K562 (cell line): ENCODE results near the gene SLC39A11. TPM values are rescaled to one million over a fixed set of nuclear protein-coding genes. Genes with fewer than 3 reads are reported as not detected.

Experiments used
- ATAC-seq: fragments of 200-7000 bp; cut with Tn5 transposase; 3 replicates; pipeline ENCODE4 v1.9.1; 2020; ENCODE audit warnings: moderate library complexity
- BruUV-seq: library from RNA; stranded (reverse); fragments of 400-500 nt; replicated peaks from 2 replicates; lab custom pipeline; 2021; lab: Mats Ljungman, UMichigan
- CTCF ChIA-PET: fragments of 300-600 bp; formaldehyde crosslinking; extraction: SDS; loops from one replicate; lab custom pipeline; 2021; ENCODE audit warnings: low intra/inter-chr PET ratio; lab: Yijun Ruan, JAX
- POLR2A ChIA-PET: fragments of 300-600, 350-650 bp; sonication (Branson Sonifier 250); formaldehyde crosslinking; extraction: SDS; loops from one replicate; lab custom pipeline; 2021; ENCODE audit warnings: antibody characterized with exemption, inconsistent platforms; lab: Yijun Ruan, JAX
- DNase-seq, 4 experiments: peaks; one replicate each; pipeline versions ENCODE4 v3.0.0 to v3.0.0-alpha.2; 2011 to 2018; ENCODE audit warnings: low spot score in 3 of 4, mixed read lengths in 3 of 4; ENCODE audit errors: extremely low read depth in 1 of 4
- FAIRE-seq: peaks from 2 replicates; lab custom pipeline; 2011; peaks lifted over from hg19 to GRCh38; lab: Jason Lieb, UNC
- H2AFZ ChIP-seq: 2 replicates; pipeline ENCODE4 v1.6.0; 2011; ENCODE audit warnings: low read depth, low read length, control low read depth, inconsistent platforms
- H3K27ac ChIP-seq: fragments of 200-600 bp; 3 replicates; pipeline ENCODE4 v1.8.0; 2011; ENCODE audit warnings: low read depth, mild to moderate bottlenecking, control low read depth, inconsistent platforms, low read length, moderate library complexity, mixed read lengths; ENCODE audit errors: extremely low read depth
- H3K27me3 ChIP-seq, 2 experiments: fragments of 300-600 bp in 1 of 2; 2 replicates in 1 of 2; 3 replicates in 1 of 2; pipeline versions ENCODE4 v1.6.0 to v1.8.0; 2011; ENCODE audit warnings: inconsistent platforms in 2 of 2, low read length in 2 of 2, mild to moderate bottlenecking in 1 of 2, mixed read lengths in 1 of 2, moderate library complexity in 1 of 2; ENCODE audit not compliant: control insufficient read depth in 2 of 2, insufficient read depth in 2 of 2
- H3K36me3 ChIP-seq: fragments of 300-600 bp; 3 replicates; pipeline ENCODE4 v1.8.0; 2011; ENCODE audit warnings: mild to moderate bottlenecking, low read length, inconsistent platforms; ENCODE audit not compliant: control insufficient read depth, insufficient read depth
- H3K4me1 ChIP-seq, 2 experiments: fragments of 200-600 bp in 1 of 2; replicated peaks in 1 of 2; 2 replicates in 1 of 2; 3 replicates in 1 of 2; pipeline versions ENCODE4 v1.5.1 to v1.8.0; 2011; ENCODE audit warnings: inconsistent platforms in 2 of 2, low read length in 2 of 2, mild to moderate bottlenecking in 1 of 2, mixed read lengths in 1 of 2, moderate library complexity in 1 of 2; ENCODE audit not compliant: control insufficient read depth in 2 of 2, insufficient read depth in 2 of 2
- H3K4me2 ChIP-seq: 2 replicates; pipeline ENCODE4 v1.6.1; 2011; ENCODE audit warnings: low read length, control low read depth, inconsistent platforms, mixed read lengths; ENCODE audit not compliant: insufficient read depth
- H3K4me3 ChIP-seq: fragments of 200-600 bp; sonication (generic), shearing (Covaris generic); 2 replicates; pipeline ENCODE4 v1.5.1; 2016; ENCODE audit warnings: control low read depth, inconsistent platforms
- H3K79me2 ChIP-seq: fragments of 200-600 bp; 3 replicates; pipeline ENCODE4 v1.8.0; 2011; ENCODE audit warnings: low read length, inconsistent platforms; ENCODE audit not compliant: control insufficient read depth, insufficient read depth
- H3K9ac ChIP-seq, 2 experiments: 2 replicates each; pipeline versions ENCODE4 v1.6.0 to v1.6.1; 2011; ENCODE audit warnings: low read depth in 2 of 2, low read length in 2 of 2, control low read depth in 1 of 2, inconsistent platforms in 1 of 2, mild to moderate bottlenecking in 1 of 2, mixed read lengths in 1 of 2; ENCODE audit not compliant: insufficient read depth in 1 of 2
- H3K9me1 ChIP-seq: one replicate; pipeline ENCODE4 v1.6.0; 2011; ENCODE audit warnings: inconsistent platforms, mild to moderate bottlenecking, low read length, moderate library complexity; ENCODE audit not compliant: control insufficient read depth, insufficient read depth
- H3K9me3 ChIP-seq: replicated peaks from 2 replicates; pipeline ENCODE4 v1.5.1; 2011; ENCODE audit warnings: low read depth, low read length, inconsistent platforms; ENCODE audit not compliant: control insufficient read depth, insufficient read depth
- H4K20me1 ChIP-seq: replicated peaks from 2 replicates; pipeline ENCODE4 v1.6.1; 2011; ENCODE audit warnings: low read length, inconsistent platforms, mixed read lengths; ENCODE audit not compliant: control insufficient read depth, insufficient read depth
- GTF2F1 ChIP-seq: IDR thresholded peaks from 2 replicates; pipeline ENCODE4 v1.6.1; 2011; ENCODE audit warnings: low read depth, low read length, improper control_type of control experiment
- KDM1A ChIP-seq, 2 experiments: fragments of 450-650 bp; IDR thresholded peaks; 2 replicates each; pipeline ENCODE4 v1.6.1; 2016; ENCODE audit warnings: mild to moderate bottlenecking in 2 of 2
- TAF7 ChIP-seq: fragments of 450-650 bp; IDR thresholded peaks from 2 replicates; pipeline ENCODE4 v1.6.1; 2016; ENCODE audit warnings: missing genetic modification characterization, missing compliant biosample characterization
- TAF9B ChIP-seq: fragments of 450-650 bp; IDR thresholded peaks from 2 replicates; pipeline ENCODE4 v1.6.1; 2018; ENCODE audit warnings: mild to moderate bottlenecking; ENCODE audit not compliant: partially characterized antibody
- TFAP4 ChIP-seq: sonication (generic); formaldehyde crosslinking; IDR thresholded peaks from 2 replicates; pipeline ENCODE4 v1.8.0; 2022; ENCODE audit warnings: missing genetic modification reagents, mild to moderate bottlenecking, moderate library complexity, borderline replicate concordance
- USF2 ChIP-seq: sonication (generic); formaldehyde crosslinking; IDR thresholded peaks from 2 replicates; pipeline ENCODE4 v1.5.0; 2020; ENCODE audit warnings: missing genetic modification reagents
- WHSC1 ChIP-seq: IDR thresholded peaks from one replicate; pipeline ENCODE4 v1.6.1; 2012; ENCODE audit warnings: low read length, control low read depth, inconsistent platforms
- ZNF134 ChIP-seq: fragments of 250-450 bp; sonication (Bioruptor Pico); conservative IDR thresholded peaks from 2 replicates; pipeline ENCODE4 v1.4.0; 2020
- ZNF253 ChIP-seq: fragments of 250-450 bp; sonication (Bioruptor Pico); conservative IDR thresholded peaks from 2 replicates; pipeline ENCODE4 v1.6.1; 2021; ENCODE audit warnings: mild to moderate bottlenecking
- ZNF408 ChIP-seq: fragments of 250-450 bp; sonication (Bioruptor Pico); IDR thresholded peaks from 2 replicates; pipeline ENCODE4 v1.4.0; 2020; ENCODE audit warnings: low read depth, mild to moderate bottlenecking, moderate library complexity
- ZZZ3 ChIP-seq: fragments of 450-650 bp; IDR thresholded peaks from 2 replicates; pipeline ENCODE4 v1.6.1; 2016; ENCODE audit warnings: antibody characterized with exemption, mild to moderate bottlenecking, moderate library complexity
- WGBS: fragments of 100-300 bp; shearing (Covaris generic); methylation state at CpG from one replicate; pipeline ENCODE4 v1.1.6; 2016; ENCODE audit warnings: low coverage, mixed read lengths; ENCODE audit not compliant: insufficient coverage; ENCODE audit errors: missing lambda C conversion rate; 5-methylcytosine and 5-hydroxymethylcytosine counted together
- in situ Hi-C: fragments of 300-500 bp; cut with MboI; formaldehyde crosslinking; loops from 4 replicates; pipeline ENCODE4 v1.15.0; 2018; ENCODE audit warnings: inconsistent platforms, mixed read lengths
- intact Hi-C: fragments of 100-400 bp; cut with micrococcal nuclease; formaldehyde crosslinking; loops from 2 replicates; pipeline ENCODE4 v1.14.2; 2022
- polyA plus RNA-seq, 8 experiments: library from polyadenylated mRNA; depleted of rRNA in 4 of 8; stranded (reverse) in 5 of 8; unstranded in 3 of 8; fragments of >200 nt; fragmentation: Nextera tagmentation in 2 of 8; fragmentation: Illumina TruSeq in 1 of 8; extraction: Ambion mirVana in 2 of 8; extraction: Trizol in 1 of 8; gene quantifications; 2 replicates each; pipeline versions ENCODE4 v1.2.1 to v1.2.3, GENCODE V29; 2011 to 2014; ENCODE audit warnings: inconsistent platforms in 1 of 8, missing spikeins in 1 of 8
- total RNA-seq, 7 experiments: library from RNA; depleted of rRNA in 6 of 7; stranded (reverse); fragments of >200 nt in 6 of 7; fragmentation: Illumina TruSeq in 2 of 7; extraction: Trizol in 2 of 7; gene quantifications; 2 replicates each; pipeline versions ENCODE4 v1.2.1 to v1.2.3, GENCODE V29; 2011 to 2021; ENCODE audit warnings: low replicate concordance in 1 of 7
- TF ChIP-seq, protein P1 (sequence below), 2 experiments: fragments of 450-650 bp; formaldehyde crosslinking in 1 of 2; IDR thresholded peaks; 2 replicates each; pipeline versions ENCODE4 v1.4.0 to v1.6.1; 2014 to 2020; ENCODE audit warnings: mild to moderate bottlenecking in 2 of 2, borderline replicate concordance in 1 of 2, low read depth in 1 of 2

SLC39A11 gene
- total and polyA plus RNA-seq, 9 of the 15 experiments (the other 6 are each of a cell fraction or from before 2014, with no cell fraction given) = 10.5 to 26.4 (median 13.4) TPM

DNA sequence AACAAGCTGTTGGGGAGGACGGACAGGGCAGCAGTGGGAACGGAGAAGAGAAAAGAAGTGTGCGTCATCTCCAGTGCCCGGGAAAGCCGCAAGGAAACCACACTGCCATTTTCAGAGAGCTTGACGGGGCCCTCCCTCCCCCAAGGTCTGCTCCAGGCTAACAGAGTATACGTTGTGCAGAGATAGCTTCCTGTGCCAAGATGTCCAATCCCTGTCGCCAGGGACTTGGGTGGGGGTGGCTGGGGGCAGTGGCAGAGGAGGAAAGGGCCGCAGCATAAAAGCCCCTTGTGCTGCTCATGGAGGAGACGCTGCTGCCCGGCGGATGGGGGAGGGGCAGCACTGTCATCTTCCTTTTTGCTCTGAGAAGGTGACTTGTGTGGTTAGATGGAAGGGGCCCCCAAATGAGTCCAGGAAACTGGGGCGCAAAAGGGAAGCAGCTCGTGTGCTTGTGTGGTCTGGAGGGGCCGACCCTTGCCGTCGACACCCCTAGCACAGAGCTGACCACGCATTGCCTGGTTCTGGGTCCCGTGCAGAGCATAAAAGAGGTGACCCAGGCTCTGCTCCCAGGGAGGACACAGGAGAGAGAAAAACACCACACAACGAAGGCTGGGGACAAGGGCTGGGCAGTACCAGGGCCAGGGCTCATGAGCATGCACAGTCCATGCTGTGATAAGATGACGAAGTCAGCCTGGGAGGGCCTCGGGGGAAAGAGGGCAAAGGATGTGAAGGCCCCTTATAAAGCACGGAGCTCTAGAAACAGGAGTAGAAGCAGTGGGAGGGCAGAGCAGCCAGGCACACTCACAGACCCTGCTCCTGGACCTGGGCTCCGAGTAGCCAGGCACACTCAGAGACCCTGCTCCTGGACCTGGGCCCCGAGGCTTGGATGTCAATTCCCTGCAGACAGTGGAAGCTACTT, 372.7 kb downstream of the SLC39A11 start:
- H3K27ac ChIP-seq = no peak overlapping the region
- 49% methylated on average over 19 of the region's 25 CpGs for WGBS
- H3K4me2 ChIP-seq = no peak overlapping the region
- H3K79me2 ChIP-seq = no peaks in the 10 kb centered on the region
- CTCF ChIA-PET = no interaction called here
- H3K27me3 ChIP-seq = no peaks in the 10 kb centered on the region
- H2AFZ ChIP-seq = no peak overlapping the region
- H3K9me1 ChIP-seq = no peaks in the 10 kb centered on the region
- no peaks in the 10 kb centered on the region for H3K9me3 ChIP-seq
- no TSS peak for BruUV-seq
- H3K4me1 ChIP-seq = no peaks in the 10 kb centered on the region
- FAIRE-seq (no peak), ATAC-seq (no peak), DNase-seq (no peak)
- H3K36me3 ChIP-seq = no peaks in the 10 kb centered on the region
- intact Hi-C loops = no loop called here
- H3K9ac ChIP-seq = no peak overlapping the region
- in situ Hi-C loops = loop anchor here (5.0 to 10.0 kb wide), 3 partner anchors 265 to 532 kb away; no protein-coding TSS in a partner anchor
- POLR2A ChIA-PET = interaction anchor here (0.7 kb wide), 1 partner anchor 513 kb away, joined by 3 read pairs; a partner anchor contains a TSS
- H4K20me1 ChIP-seq = no peaks in the 10 kb centered on the region
- H3K4me3 ChIP-seq = no peak overlapping the region
- TF ChIP-seq TAF7 (tag) (no peak), WHSC1 (no peak), GTF2F1 (no peak), TAF9B (no peak), ZNF253 (CRISPR knock-in tag) (no peak), TFAP4 (CRISPR knock-in tag) (no peak), ZNF134 (CRISPR knock-in tag) (no peak), ZNF408 (CRISPR knock-in tag) (no peak), USF2 (CRISPR knock-in tag) (no peak), KDM1A (IDR thresholded peaks at IDR 0.05) (no peak), ZZZ3 (no peak)
- TF ChIP-seq, protein P1, sequence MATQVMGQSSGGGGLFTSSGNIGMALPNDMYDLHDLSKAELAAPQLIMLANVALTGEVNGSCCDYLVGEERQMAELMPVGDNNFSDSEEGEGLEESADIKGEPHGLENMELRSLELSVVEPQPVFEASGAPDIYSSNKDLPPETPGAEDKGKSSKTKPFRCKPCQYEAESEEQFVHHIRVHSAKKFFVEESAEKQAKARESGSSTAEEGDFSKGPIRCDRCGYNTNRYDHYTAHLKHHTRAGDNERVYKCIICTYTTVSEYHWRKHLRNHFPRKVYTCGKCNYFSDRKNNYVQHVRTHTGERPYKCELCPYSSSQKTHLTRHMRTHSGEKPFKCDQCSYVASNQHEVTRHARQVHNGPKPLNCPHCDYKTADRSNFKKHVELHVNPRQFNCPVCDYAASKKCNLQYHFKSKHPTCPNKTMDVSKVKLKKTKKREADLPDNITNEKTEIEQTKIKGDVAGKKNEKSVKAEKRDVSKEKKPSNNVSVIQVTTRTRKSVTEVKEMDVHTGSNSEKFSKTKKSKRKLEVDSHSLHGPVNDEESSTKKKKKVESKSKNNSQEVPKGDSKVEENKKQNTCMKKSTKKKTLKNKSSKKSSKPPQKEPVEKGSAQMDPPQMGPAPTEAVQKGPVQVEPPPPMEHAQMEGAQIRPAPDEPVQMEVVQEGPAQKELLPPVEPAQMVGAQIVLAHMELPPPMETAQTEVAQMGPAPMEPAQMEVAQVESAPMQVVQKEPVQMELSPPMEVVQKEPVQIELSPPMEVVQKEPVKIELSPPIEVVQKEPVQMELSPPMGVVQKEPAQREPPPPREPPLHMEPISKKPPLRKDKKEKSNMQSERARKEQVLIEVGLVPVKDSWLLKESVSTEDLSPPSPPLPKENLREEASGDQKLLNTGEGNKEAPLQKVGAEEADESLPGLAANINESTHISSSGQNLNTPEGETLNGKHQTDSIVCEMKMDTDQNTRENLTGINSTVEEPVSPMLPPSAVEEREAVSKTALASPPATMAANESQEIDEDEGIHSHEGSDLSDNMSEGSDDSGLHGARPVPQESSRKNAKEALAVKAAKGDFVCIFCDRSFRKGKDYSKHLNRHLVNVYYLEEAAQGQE (IDR thresholded peaks at IDR 0.05; ENCODE audit: borderline replicate concordance) = no peak
- TF ChIP-seq, protein P1 (CRISPR knock-in tag; IDR thresholded peaks at IDR 0.05; ENCODE audit: low read depth) = no peak
